OCI-LY3 (cell line): ENCODE results near the gene GADD45GIP1.

Experiments
- H2AFZ ChIP-seq: fragments of 200-600, 300-600 bp; shearing (Covaris generic); 2 replicates; pipeline ENCODE4 v1.6.0; 2014; ENCODE audit warnings: antibody characterized with exemption, low read depth, low read length
- H3K27ac ChIP-seq: fragments of 200-600, 300-600 bp; sonication (generic); 2 replicates; pipeline ENCODE4 v1.5.1; 2014; ENCODE audit warnings: mild to moderate bottlenecking, low read length, moderate library complexity, mixed read lengths
- H3K27me3 ChIP-seq: fragments of 200-600, 300-600 bp; sonication (generic); 2 replicates; pipeline ENCODE4 v1.6.1; 2014; ENCODE audit warnings: low read depth, low read length, mixed read lengths
- H3K36me3 ChIP-seq: fragments of 200-600, 300-600 bp; sonication (generic); replicated peaks from 2 replicates; pipeline ENCODE3; 2014; ENCODE audit warnings: low read depth, low read length, mixed read lengths
- H3K4me1 ChIP-seq: fragments of 300-600, 200-600 bp; sonication (generic); 2 replicates; pipeline ENCODE4 v1.6.1; 2014; ENCODE audit warnings: low read length, mixed read lengths
- H3K4me2 ChIP-seq: fragments of 200-600, 300-600 bp; sonication (generic); 2 replicates; pipeline ENCODE4 v1.6.1; 2014; ENCODE audit warnings: low read length, mixed read lengths
- H3K4me3 ChIP-seq: fragments of 300-600, 200-600 bp; sonication (generic); 2 replicates; pipeline ENCODE4 v1.5.1; 2014; ENCODE audit warnings: antibody characterized with exemption, mild to moderate bottlenecking, low read length, moderate library complexity
- H3K79me2 ChIP-seq: fragments of 300-600, 200-600 bp; shearing (Covaris generic); 2 replicates; pipeline ENCODE4 v1.6.1; 2014; ENCODE audit warnings: mild to moderate bottlenecking, low read length, mixed read lengths
- H3K9ac ChIP-seq: fragments of 300-600, 200-600 bp; shearing (Covaris generic); 2 replicates; pipeline ENCODE4 v1.6.0; 2014; ENCODE audit warnings: mild to moderate bottlenecking, low read length, moderate library complexity
- H3K9me3 ChIP-seq: fragments of 200-600, 300-600 bp; shearing (Covaris generic); 2 replicates; pipeline ENCODE4 v1.6.1; 2014; ENCODE audit warnings: low read length, mixed read lengths; ENCODE audit not compliant: insufficient read depth
- H4K20me1 ChIP-seq: fragments of 200-600, 300-600 bp; sonication (generic); 2 replicates; pipeline ENCODE4 v1.6.1; 2016; ENCODE audit warnings: low read length, mixed read lengths; ENCODE audit not compliant: insufficient read depth
- CTCF ChIP-seq: fragments of 200-600, 300-600 bp; sonication (generic); IDR thresholded peaks from 2 replicates; pipeline ENCODE4 v1.5.1; 2014; ENCODE audit warnings: antibody characterized with exemption, low read length, low read depth
- EZH2phosphoT487 ChIP-seq: fragments of 200-600 bp; shearing (Covaris generic); IDR thresholded peaks from 2 replicates; pipeline ENCODE4 v1.6.1; 2018; ENCODE audit warnings: antibody characterized with exemption, mixed run types, low read depth

The GADD45GIP1 gene

GRCh38 chr19:12969292-12969988 lies 12.4 kb upstream of the GADD45GIP1 start, which contains the start of gene DAND5:
TSS of gene DAND5 (plus strand) at chr19:12969576. CDS start at chr19:12969661, 85 bp downstream.
- H3K4me3 ChIP-seq = no peak within 1 kb of the TSS
- H3K9me3 ChIP-seq = no peaks in the 10 kb centered on the region
- H2AFZ ChIP-seq = peak within 1 kb of the TSS; percentile 40; the same call in 1 of the 2 replicates
- H3K36me3 ChIP-seq = no peaks in the 10 kb centered on the region
- H3K79me2 ChIP-seq = no peaks in the 10 kb centered on the region
- peaks cover 8% of the 10 kb centered on the region for H3K4me1 ChIP-seq
- H3K4me2 ChIP-seq = no peak within 1 kb of the TSS
- no peak within 1 kb of the TSS for H3K9ac ChIP-seq
- H4K20me1 ChIP-seq = no peaks in the 10 kb centered on the region
- peaks cover 6% of the 10 kb centered on the region; the same call in 1 of the 2 replicates for H3K27me3 ChIP-seq
- no peak within 1 kb of the TSS for H3K27ac ChIP-seq
- no peak for TF ChIP-seq EZH2phosphoT487

DNA sequence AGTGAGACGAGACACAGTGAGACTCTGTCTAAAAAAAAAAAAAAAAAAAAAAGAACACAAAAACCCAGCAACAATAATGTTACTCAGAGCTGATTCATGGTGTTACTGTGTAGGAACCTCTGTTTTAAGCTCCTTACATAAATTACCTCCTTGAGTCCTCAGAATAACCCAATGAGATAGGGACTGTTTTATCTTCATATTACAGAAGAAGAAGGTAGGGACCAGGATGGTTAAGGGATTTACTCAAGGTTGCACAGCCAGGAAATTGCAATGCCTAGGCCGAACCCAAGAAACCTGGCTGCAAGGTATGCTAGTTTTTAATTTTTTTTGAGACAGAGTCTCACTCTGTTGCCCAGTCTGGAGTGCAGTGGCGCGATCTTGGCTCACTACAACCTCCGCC lies 10.9 kb upstream of the GADD45GIP1 start:
- Histone ChIP-seq H3K27ac (no peak overlapping the region), H3K36me3 (no peaks in the 10 kb centered on the region), H3K27me3 (no peaks in the 10 kb centered on the region), H2AFZ (no peak overlapping the region), H3K79me2 (no peaks in the 10 kb centered on the region), H3K4me3 (no peak overlapping the region), H3K9me3 (no peaks in the 10 kb centered on the region), H4K20me1 (no peaks in the 10 kb centered on the region), H3K4me1 (no peaks in the 10 kb centered on the region), H3K9ac (no peak overlapping the region), H3K4me2 (no peak overlapping the region)
- TF ChIP-seq CTCF = no peak
- TF ChIP-seq EZH2phosphoT487 = no peak

DNA sequence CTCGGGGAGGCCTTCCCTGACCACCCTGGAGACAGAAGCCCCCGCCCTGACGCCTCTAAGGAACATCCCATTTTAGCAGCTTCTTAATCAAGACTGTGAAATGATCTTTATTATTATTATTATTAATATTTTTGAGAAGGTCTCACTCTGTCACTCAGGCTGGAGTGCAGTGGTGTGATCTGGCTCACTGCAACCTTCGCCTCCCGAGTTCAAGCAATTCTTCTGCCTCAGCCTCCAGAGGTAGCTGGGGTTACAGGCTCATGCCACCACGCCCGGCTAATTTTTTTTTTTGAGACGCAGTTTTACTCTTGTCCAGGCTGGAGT lies 8.8 kb upstream of the GADD45GIP1 start:
- H3K4me1 ChIP-seq = no peaks in the 10 kb centered on the region
- no peaks in the 10 kb centered on the region for H3K9me3 ChIP-seq
- H4K20me1 ChIP-seq = no peaks in the 10 kb centered on the region
- TF ChIP-seq CTCF (no peak), EZH2phosphoT487 (no peak)
- no peak overlapping the region for H3K27ac ChIP-seq
- no peaks in the 10 kb centered on the region for H3K36me3 ChIP-seq
- peak overlapping the region; percentile 83 for H3K4me3 ChIP-seq
- H3K27me3 ChIP-seq = no peaks in the 10 kb centered on the region
- peak overlapping the region; percentile 86 for H3K9ac ChIP-seq
- H2AFZ ChIP-seq = peak overlapping the region; percentile 99; the same call in 1 of the 2 replicates
- no peaks in the 10 kb centered on the region for H3K79me2 ChIP-seq
- H3K4me2 ChIP-seq = peak overlapping the region; percentile 94

DNA sequence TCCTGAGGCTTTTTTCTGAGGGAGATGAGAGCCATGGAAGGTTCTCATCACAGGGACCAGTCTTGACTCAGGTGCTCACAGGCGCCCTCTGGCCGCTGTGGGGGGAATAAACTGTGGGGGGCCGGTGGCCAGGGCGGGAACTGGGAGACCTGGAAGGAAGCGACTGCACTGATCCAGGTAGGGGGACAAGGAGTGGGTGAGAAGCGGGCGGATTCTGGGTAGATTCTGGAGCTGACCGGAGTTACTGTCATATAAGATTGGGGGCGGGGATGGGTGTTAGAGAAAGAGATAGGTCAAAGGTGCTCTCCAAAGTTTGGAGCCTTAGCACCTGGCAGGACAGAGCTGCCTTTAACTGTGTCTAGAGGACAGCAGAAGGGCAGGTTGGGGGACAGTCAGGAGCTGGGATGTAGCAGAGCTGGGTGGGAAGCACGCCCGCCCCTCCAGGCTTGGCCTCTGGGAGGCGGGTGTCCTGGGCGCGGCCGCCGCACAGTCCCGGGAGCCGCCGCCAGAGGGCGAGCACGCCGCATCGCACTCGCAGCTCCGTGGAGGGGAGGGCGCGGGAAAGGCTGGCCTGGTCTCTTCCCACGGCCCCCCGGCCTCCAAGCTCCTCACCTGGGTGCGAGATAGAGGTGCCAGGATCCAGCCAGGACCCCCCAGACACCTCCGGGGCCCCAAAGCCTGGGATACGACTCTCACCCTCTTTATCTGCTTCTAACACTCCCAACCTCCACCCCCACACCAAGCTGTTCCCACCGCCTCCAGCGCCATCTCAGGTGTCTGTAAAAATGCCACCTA lies 8.2 kb upstream of the GADD45GIP1 start:
- Histone ChIP-seq H3K9ac (peak overlapping the region; percentile 86), H3K27ac (peak overlapping the region; percentile 52)

More for the DNA sequence above, 8.2 kb upstream of the GADD45GIP1 start:
- Histone ChIP-seq H2AFZ (peak overlapping the region; percentile 99), H3K4me2 (peak overlapping the region; percentile 94), H4K20me1 (no peaks in the 10 kb centered on the region), H3K9me3 (no peaks in the 10 kb centered on the region), H3K4me3 (peak overlapping the region; percentile 83), H3K4me1 (no peaks in the 10 kb centered on the region), H3K79me2 (no peaks in the 10 kb centered on the region), H3K36me3 (no peaks in the 10 kb centered on the region), H3K27me3 (no peaks in the 10 kb centered on the region)
- TF ChIP-seq CTCF (peak; percentile 80), EZH2phosphoT487 (no peak)
